GM11168 (cell line): Measurements from ENCODE around the gene ADGRE3.

Experiments
- in situ Hi-C: fragments of 300-500 bp; cut with MboI; formaldehyde crosslinking; loops from one replicate; pipeline ENCODE4 v1.12.0; 2022; ENCODE audit warnings: low sequenced_read_pairs; ENCODE audit not compliant: unreplicated experiment

ADGRE3 gene, protein sequence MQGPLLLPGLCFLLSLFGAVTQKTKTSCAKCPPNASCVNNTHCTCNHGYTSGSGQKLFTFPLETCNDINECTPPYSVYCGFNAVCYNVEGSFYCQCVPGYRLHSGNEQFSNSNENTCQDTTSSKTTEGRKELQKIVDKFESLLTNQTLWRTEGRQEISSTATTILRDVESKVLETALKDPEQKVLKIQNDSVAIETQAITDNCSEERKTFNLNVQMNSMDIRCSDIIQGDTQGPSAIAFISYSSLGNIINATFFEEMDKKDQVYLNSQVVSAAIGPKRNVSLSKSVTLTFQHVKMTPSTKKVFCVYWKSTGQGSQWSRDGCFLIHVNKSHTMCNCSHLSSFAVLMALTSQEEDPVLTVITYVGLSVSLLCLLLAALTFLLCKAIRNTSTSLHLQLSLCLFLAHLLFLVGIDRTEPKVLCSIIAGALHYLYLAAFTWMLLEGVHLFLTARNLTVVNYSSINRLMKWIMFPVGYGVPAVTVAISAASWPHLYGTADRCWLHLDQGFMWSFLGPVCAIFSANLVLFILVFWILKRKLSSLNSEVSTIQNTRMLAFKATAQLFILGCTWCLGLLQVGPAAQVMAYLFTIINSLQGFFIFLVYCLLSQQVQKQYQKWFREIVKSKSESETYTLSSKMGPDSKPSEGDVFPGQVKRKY

DNA sequence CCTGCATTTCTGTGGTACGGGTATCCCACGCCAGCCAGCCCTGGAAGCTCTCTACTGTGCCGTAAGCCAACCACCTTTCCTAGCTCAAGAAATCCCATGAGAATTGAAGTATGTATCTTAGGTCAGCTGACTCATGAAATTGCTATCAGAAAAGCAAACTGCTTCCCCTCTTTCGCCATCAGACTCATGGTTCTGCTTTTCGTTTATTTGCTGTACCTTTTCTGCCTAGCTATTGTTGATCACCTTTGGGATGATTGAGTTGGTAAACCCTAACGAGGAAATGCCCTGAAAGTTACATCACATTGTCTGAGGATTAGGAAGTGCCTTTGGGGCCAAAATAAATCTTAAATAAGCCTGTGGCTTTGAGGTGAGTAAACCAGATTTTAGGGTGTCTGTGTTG, at the start of gene ADGRE3:
ADGRE3 (minus strand) TSS at position 81 of the 400 bp plus-strand sequence; CDS start at position 7, 74 bp downstream.
- in situ Hi-C loops: no loop called here

DNA sequence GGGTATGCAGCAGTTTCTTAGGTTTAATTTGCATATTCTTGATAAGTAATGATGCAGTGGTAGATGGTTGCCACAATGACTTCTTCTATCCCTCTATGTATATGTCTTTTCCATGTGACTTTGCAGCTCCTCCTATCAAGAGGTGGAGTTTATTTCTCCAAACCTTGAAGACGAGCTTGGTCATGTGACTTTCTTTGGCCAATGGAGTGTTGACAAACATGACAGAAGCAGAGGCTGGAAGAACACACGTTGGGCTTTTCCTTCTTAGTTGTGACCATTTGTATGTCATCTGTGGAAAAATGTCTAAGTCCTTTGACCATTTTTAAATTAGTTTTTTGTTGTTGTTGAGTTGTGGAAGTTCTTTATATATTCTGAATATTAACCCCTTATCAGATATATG, 47.5 kb upstream of the ADGRE3 start:
- in situ Hi-C loops: no loop called here

DNA sequence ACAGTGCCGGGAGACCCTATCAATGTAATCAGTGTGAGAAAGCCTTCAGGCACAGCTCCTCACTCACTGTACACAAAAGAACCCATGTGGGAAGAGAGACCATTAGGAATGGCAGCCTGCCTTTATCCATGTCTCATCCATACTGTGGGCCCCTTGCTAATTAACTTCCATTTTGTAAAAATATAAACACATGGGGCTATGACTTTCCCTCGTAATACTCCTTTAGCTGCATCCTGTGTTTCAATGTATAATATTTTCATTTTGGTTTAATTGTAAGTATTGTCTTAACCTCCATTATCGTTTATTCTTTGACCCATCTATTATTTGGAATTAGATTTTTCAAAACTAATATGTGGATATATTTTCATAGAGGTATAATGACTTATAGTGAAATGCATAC, 44.5 kb upstream of the ADGRE3 start:
- in situ Hi-C loops: no loop called here

DNA sequence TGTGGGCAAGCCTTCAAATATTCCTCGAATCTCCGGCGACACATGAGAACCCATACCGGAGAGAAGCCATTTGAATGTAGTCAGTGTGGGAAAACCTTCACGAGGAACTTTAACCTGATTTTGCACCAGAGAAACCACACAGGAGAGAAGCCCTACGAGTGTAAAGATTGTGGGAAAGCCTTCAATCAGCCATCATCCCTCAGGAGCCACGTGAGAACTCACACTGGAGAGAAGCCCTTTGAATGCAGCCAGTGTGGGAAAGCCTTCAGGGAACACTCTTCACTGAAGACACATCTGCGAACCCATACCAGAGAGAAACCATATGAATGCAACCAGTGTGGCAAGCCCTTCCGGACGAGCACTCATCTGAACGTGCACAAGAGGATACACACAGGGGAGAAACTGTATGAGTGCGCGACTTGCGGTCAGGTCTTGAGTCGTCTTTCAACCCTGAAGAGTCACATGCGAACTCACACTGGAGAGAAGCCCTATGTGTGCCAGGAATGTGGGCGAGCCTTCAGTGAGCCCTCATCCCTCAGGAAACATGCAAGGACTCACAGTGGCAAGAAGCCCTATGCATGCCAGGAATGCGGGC, 44.0 kb upstream of the ADGRE3 start:
- in situ Hi-C loops: no loop called here

DNA sequence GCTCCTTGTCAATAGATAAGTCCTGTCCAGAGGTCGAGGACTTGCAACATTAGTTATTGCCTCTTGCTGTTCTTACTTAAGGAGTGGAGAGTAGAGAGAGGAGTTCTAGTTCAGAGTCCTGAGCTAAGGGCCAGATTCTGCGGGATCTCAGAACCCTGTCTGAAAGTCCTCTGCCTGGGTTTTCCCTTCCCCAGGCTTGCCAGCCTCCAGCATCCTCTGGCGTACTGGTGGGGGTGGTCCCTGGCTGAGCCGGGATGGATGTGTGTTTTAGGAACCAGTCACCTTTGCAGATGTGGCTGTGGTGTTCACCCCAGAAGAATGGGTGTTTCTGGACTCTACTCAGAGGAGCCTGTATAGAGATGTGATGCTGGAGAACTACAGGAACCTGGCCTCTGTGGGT, 41.2 kb upstream of the ADGRE3 start:
- in situ Hi-C loops: no loop called here

DNA sequence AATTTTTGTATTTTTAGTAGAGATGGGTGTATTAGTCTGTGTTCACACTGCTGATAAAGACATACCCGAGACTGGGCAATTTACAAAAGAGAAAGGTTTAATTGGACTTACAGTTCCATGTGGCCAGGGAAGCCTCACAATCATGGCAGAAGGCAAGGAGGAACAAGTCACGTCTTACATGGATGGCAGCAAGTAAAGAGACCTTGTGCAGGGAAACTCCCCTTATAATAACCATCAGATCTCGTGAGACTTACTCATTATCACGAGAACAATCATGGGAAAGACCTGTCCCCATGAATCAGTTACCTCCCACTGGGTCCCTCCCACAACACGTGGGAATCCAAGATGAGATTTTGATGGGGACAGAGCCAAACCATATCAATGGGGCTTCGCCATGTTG, 29.8 kb upstream of the ADGRE3 start:
- in situ Hi-C loops: no loop called here

DNA sequence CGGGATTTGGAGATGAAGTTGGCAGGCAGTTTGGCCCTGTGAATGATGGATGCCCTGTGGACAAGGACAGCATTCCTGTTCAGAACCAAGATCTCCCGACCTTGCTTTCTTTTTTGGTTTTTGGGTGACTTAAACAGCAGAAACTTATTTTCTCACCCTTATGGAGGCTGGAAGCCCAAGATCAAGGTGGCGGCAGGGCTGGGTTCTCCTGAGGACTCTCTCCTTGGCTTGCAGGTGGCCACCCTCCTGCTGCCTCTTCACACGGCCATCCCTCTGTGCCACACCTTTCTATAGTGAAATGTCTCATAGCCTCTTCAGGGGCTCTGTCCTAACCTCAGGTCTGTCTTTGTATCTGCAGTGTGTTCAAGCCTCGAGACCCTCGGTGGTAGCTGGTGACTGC, 29.2 kb upstream of the ADGRE3 start:
- in situ Hi-C loops: no loop called here

DNA sequence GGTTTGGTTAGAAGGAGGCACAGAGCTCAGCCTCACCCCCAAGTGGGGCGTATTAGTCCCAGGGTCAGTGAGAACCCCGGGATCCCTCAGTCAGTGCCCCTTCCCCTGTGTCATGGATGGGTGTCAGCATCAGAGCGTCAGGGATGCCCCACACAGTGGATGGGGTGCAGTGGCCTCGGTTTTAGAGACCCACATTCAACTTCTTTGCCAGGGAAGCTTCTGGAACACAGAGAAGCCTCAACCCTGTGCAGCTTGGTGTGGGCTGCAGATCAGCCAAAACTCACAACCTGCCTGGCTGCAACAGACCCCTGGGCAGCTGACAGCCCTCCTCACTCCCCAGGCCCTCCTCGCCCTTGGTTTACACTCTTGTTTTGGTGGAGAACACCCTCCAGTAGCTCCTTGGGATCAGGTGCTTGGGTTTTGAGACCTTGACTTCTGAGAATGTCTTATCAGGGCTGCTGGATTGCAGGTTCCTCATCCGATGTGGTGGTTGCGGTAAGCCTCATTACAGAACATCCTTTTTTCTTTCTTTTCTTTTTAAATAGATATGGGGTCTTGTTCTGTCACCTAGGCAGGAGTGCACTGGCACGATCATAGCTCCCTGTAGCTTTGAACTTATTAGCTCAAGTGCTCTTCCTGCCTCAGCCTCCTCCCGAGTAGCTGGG, 26.2 kb upstream of the ADGRE3 start:
- in situ Hi-C loops: no loop called here

DNA sequence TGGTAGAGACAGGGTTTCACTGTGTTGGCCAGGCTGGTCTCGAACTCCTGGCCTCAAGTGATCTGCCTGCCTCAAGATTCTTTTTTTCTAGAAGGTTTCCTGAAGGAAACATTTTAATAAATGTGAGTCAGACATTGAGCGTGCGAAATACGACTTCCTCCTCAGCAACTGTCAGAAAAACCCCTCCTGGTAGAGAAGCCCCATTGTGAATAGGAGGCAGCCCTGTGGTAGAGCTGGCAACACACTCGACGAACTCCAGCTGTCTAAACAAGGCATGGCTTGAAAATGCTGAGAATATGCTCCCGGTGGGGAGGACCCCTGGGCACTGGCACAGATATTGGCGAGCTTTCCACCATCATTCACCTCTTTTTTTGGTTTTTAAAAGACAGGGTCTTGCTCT, 25.0 kb upstream of the ADGRE3 start:
- in situ Hi-C loops: no loop called here

DNA sequence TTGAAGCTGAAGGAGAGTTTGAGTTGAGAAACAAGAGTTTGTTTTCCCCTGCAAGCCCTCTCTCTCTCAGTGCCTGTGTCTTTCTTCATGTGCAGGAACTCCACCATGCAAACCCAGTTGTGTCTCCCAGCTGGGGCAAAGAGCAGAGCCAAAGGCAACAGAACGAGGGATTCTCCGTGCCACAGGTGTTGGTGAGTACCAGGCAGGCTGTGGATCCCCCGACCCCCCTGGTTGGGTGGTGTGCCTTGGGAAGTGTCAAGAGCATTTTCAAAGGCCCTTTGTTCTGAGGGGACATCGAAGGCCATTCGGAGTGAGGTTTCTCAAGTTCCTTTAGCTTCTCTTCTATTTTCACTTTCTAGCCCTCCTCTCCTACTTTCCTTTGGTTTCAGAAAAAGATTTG, 20.8 kb upstream of the ADGRE3 start:
- in situ Hi-C loops: no loop called here

DNA sequence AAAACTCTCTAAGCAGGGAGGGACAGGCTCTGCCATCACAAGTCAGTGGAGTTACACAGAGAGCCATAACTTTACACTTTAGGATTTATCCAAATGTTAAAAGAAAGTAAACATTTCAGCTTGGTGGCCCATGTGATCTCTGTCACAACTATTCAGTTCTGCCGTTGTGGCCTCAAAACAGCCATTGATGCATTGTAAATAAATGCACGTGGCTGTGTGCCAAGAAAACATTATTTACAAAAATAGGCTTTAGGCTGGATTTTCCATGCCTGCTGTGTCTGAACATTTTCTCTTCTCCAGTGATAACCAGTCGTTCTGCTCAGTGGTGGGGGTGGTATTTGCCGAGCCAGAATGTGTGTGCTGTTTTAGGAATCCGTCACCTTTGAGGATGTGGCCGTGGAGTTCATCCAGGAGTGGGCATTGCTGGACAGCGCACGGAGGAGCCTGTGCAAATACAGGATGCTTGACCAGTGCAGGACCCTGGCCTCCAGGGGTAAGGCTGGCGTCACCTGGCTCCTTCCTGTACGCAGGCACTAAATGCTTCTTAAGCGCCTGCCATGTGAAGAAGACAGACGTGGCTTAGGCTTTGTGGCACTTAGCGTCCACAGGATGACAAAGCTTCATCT, 20.1 kb upstream of the ADGRE3 start:
- in situ Hi-C loops: no loop called here

DNA sequence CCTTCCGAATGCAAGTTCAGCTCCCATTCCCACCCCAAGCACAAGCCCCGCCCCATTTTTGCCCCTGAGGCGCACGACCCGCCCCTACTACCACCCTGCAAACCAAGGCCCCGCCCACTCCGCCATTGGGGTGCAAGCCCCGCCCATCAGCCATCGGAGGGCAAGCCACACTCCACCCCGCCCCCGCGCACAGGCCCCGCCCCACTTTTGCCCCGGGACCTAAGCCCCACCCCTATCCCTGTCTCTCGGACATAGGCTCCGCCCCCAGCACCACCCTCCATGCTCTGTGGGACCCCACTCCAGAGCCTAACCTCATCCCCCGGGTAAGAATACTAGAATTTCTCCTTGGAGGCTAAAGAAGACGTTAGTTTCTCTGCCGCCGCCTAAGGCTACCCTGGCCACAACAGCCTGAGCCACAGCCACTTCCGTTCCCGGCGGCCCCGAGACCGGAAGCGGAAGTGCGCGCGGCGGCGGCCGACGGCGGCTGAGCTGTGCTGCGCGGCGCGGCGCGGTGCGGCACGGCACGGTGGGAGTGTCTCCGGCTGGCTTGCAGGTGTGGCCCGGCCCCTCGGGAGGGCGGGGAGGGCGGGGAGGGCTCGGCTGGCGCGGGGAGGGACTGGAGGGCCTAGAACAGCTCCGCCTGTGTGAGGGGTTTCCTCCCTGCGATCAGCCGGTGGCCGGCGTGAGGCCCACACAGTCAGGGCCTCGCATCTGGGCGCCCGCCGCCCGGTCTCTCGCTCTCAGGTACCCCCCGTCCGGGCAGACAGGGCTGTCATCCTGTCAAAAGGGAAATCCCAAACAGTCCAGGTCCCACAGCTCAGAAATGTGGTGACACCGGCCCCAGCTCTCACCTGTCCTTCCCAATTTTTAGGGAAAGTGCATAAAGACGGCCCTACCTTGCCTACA, 15.2 kb upstream of the ADGRE3 start, which contains the start of gene ZNF333:
ZNF333 (plus strand) TSS at position 451 of the 906 bp plus-strand sequence. CDS start 3,444 bp downstream, outside the sequence.
- in situ Hi-C loops: loop anchor here (5.0 kb wide), 1 partner anchor 118 kb away; the partner anchor contains the start of gene NDUFB7

DNA sequence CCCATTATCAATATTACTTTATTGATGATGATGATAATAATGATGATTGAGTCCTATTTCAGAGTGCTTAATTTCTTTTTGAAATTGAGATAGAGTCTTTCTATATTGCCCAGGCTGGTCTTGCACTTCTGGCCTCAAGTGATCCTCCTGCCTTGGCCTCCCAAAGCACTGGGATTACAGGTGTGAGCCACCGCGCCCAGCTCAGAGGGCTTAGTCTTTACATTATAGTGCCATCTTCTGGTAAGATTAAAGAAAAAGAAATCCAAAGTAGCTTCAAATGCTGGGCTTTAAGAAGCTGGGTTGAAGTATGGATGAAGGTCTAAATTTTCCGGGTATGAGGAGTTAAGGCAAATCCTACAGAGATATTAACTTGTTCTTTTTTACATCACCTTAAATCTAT, 11.8 kb upstream of the ADGRE3 start:
- in situ Hi-C loops: loop anchor here (5.0 kb wide), 1 partner anchor 114 kb away; the partner anchor contains the start of gene NDUFB7

DNA sequence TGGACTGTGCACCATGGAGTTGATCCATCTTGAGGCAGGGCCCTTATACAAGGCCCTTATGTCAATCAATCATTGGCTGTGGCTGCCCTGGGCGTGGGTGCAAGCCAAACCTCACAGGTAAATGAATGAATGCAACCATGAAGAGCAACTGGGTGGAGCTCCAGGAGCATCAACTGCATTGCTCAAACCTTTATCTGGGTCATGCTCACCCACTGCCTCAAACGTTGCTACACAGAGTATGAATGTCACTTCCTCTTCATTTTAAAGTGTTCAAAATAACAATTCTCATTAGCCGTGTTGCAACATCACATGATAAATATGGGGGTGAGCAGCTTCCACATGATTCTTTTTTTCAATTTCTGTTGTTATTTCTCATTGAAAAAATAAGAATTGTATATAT, 8.8 kb upstream of the ADGRE3 start:
- in situ Hi-C loops: no loop called here

DNA sequence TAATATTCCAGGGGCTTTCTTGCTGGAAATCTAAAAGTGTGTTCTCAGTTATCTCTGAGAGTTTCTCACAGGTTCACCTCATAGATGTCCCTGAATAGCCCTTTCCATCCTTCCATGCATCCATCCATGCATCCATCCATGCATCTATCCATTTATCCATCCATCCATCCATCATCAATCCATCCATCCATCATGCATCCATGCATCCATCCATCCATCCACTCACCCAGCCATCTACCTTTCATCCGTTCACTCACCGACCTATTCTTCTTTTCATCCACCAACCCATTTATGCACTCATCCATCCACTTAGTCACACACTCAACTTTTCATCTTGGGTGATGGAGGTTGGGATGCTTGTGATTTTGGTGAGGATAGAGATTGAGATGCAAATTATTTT, 7.4 kb upstream of the ADGRE3 start:
- in situ Hi-C loops: no loop called here

DNA sequence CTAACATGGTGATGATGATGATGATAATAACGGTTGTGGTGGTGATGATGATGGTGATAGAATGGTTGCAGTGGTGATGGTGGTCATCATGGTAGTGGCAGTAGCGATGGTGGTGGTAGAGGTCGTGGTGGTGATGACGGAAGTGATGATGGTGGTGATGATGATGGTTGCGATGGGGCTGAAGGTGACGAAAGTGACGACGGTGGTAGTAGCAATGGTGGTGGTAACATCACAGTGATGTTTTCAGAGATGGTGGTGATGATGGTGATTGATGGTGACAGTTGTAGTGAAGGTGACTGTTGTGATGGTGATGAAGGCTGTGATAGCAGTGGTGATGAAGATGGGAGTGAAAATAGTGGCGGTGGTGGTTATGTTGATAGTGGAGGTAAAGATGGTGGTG, 3.6 kb upstream of the ADGRE3 start:
- in situ Hi-C loops: no loop called here

DNA sequence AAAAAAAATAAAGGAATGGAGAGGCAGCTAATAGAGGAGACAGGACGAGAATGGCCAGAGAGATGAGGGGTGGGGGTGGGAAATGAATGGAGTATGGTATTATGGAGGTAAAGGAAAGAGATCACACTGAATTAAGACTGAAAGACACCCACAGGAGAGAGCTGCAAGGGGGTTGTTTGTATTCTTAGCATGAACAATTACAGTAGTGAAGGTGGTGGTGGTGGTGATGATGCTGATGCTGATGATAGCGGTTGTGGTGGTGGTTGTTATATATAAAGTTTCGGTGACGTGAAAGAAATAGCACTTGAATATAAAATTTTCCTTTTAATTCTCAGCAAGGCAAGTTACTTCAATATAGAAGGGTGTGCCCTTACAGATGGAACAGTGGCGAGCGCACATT, 2.8 kb upstream of the ADGRE3 start:
- in situ Hi-C loops: no loop called here

DNA sequence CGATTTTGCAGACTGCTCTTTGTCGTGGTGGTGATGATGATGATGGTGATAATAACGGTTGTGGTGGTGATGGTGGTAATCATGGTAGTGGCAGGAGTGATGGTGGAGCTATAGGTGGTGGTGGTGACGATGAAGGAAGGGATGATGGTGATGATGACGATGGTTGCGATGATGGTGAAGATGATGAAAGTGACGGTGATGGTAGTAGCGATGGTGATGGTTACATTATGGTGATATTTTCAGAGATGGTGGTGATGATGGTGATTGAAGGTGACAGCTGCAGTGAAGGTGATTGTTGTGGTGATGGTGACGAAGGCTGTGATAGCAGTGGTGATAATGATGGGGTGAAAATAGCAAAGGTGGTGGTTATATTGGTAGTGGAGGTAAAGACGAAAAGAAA, 2.1 kb upstream of the ADGRE3 start:
- in situ Hi-C loops: no loop called here

DNA sequence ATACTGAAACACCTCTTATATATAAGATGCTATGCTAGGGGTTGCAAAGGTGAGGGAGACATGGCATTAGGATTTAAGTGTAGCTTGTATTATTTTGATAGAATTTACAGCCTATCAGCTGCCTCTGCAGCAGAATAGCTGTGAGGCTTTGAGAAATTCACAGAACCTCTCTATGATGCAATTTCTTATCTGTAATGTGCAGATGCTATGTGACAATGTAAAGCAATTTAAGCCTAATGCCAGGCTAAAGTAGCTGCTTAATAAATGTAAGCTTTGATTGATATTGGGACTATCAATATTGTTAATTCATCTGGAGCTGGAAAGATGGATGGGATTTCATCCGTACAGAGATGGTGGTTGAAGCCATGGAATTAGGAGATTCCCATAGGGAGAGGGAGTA, 1.6 kb downstream of the ADGRE3 start:
- in situ Hi-C loops: no loop called here
